GM21390 (cell line): ENCODE measurements around the gene ZNF267.
"Not testable (repeated sequence)": the region's sequence is repeated elsewhere in the genome, so short reads cannot be mapped to it uniquely, and the experiment has no call there.

Experiments
- ATAC-seq: cut with Tn5 transposase; IDR thresholded peaks from one replicate; pipeline ENCODE4 v1.9.1; 2021; ENCODE audit not compliant: unreplicated experiment

Gene ZNF267

DNA sequence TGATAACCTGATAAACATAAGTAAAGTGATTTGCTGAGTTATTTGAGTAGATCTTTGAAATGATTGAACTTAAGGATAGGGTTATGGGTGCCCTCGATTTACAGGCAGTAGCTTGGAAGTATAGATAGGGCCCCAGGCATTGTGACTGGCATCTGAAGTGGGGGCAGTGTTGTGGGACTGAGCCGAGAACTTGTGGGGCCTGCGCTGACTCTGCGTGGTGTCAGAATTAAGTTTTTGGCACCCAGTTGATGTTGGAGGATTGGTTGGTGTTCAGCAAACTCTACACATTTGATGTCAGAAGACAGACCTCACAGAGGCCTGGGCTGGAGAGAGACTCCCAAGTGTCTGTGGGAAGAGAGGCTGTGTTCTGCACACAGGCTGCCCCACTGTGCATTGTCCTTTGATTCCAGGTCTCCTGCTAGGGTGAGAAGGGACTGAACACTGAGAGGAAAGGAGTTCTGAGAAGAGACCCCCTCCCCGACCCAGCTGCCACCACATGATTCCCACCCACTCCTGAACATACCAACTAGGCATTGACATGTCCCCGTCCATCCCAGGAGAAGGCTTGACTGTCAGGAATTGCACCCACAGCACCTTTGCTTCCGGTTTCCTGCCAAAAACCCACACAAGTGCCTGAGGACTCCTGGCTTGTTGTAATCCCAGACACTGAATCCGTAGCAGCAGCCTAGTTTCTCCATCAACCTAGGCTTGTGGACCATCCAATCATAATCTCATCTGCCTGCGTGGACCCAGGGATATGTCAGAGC is 4.5 kb downstream of the ZNF267 start:
- ATAC-seq: no peak

DNA sequence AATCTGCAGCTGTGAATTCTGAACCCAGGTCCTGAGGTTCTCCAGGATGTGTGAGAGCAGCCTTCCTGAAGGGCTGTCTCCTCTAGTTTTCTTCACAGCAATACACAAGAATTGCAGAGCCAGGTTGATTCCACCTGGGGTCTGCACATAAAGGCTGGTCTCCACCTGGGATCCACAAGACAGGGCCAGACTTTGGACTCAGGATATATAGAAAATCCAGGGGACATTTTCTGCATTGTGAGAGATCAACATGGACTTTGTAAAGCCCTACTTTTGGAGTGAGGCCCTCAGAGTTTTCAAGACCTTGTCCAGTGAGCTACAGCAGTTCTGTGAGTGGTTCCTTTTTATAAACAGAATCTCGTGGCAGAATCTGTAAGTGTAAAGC is 6.3 kb downstream of the ZNF267 start:
- no peak for ATAC-seq

DNA sequence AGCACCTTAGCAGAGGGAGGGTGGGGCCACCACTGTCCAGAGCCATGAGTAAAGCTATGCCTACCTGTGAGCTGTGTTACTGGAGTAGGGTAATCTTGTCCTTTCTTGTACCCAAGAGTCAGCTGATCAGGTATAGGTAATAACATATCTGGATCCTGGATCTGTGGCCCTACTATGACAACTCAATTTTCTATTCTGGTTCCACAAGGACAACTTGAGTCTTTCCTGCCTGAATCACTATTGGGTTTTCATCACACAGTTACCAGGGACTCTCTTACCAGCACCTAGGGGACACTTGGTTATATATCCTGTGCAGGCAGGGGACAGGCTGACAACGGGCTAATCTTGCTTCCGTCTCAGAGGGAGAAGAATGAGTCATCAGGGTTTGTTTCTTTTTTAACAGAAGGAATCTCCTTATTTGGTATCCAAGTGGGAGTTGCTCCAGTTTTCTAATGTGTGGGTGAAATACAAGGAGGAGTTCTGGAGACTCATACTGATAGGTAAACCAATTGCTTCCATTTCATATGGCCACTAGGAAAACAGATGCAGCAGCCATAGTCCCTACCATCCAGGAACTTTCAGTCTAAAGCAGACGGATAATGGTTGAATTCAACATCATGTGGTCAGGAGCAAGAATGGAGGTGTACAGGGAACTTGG is 6.8 kb downstream of the ZNF267 start:
- peak; percentile 42 for ATAC-seq

DNA sequence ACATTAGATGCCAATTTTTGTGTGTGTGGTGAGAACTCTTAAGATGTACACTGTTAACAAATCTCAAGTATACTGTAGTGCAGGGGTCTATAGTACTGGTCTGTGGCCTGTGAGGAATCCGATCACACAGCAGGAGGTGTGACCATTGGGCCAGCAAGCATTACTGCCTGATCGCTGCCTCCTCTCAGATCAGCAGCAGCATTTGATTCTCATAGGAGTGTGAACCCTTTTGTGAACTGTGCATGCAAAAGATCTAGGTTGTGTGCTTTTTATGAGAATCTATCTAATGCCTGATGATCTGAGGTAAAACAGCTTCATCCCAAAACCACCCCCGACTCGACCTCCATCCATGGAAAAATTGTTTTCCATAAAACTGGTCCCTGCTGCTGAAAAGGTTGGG is 12.6 kb downstream of the ZNF267 start:
- ATAC-seq: no peak

DNA sequence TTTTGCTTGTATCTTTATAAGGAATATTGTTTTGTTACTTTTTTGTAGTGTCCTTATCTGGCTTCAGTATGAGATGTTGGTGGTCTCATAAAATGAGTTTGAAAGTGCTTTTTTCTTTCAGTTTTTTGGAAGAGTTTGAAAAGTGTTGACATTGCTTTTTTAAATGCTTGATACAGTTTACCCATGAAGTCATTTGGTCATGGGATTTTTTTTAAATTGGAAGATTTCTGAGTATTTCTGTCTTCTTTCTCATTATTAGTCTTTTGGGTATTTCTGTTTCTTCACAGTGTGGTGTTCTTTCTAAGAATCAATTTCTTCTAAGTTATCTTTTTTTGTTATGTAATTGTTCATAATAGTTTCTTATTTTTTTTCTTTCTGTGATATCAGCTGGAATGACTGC is 15.1 kb downstream of the ZNF267 start:
- no peak for ATAC-seq

DNA sequence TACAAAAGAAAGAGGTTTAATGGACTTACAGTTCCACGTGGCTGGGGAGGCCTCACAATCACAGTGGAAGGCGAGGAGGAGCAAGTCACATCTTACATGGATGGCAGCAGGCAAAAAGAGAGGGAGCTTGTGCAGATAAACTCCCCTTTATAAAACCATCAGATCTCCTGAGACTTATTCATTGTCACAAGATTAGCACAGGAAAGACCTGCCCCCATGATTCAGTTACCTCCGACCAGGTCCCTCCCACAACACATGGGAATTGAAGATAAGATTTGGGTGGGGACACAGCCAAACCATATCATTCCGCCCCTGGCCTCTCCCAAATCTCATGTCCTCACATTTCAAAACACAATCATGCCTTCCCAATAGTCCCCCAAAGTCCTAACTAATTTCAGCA is 18.5 kb downstream of the ZNF267 start:
- ATAC-seq: not testable (repeated sequence)

DNA sequence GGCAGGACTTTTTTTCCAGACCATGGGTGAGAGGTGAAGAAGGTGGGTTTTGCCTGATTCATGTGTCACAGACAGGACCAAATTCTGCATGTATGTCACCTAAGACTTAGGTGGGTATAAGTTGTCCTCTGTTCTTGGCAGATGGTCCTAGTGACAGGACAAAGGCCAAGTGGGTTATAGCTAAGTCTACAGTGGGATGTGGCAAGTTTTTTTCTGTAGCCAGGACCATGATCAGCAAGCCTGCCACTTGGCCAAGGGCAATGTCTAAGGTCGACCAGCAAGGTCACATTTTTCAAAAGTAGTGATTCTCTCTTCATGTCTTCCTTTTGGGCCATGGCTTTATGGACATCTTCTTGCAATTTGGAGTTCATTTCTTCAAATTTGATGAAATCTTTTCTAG is 20.2 kb downstream of the ZNF267 start:
- ATAC-seq: no peak

DNA sequence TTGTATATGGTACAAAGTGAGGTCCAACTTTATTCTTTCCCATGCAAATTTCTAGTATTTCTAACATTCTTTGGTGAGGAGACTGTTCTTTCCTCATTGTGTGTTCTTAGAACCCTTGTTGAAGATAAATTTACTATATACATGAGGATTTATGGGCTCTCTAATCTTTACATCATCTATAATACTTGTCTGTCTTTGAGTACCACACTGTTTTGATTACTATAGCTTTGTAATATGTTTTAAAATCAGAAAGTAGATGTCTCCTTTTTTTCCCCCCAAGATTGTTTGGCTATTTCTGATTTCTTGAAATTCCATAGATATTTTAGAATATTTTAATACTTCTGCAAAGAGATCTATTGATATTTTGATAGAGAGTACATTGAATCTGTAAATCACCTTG is 23.7 kb downstream of the ZNF267 start:
- ATAC-seq: no peak

DNA sequence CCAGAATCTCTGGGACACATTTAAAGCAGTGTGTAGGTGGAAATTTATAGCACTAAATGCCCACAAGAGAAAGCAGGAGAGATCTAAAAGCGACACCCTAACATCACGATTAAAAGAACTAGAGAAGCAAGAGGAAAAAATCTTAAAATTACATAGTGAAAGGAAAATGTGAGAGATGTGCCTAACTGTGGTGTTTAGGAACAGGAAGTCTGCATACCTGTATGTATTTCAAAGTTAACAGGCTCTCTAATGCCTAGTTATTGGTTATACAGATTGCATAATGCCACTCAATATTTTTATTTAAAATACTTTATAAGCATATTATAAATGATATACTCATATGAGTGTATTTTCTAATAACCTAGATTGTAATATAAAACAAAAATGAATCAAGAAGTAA is 25.9 kb downstream of the ZNF267 start:
- no peak for ATAC-seq

DNA sequence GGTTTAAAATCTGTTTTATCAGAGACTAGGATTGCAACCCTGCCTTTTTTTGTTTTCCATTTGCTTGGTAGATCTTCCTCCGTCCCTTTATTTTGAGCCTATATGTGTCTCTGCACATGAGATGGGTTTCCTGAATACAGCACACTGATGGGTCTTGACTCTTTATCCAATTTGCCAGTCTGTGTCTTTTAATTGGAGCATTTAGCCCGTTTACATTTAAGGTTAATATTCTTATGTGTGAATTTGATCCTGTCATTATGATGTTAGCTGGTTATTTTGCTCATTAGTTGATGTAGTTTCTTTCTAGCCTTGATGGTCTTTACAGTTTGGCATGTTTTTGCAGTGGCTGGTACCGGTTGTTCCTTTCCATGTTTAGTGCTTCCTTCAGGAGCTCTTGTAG is 31.0 kb downstream of the ZNF267 start:
- ATAC-seq: not testable (repeated sequence)

DNA sequence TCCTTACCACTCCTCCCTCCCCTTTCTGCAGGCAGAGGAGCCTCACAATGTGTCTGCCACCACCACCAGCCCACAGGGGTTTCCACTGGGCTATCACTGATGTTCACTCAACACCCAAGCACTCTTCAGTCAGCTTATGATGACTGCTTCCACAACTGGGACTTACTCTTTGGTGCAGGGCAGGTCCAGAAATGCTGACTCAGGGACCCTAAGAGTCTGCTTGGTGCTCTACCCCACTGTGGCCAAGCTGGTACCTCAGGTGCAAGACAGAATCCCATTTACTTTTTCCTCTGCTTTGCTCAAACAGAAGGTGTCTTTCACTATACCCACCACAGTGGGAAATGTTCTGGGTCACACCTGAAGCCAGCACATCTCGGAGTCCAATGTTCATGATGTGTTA is 40.1 kb downstream of the ZNF267 start:
- no peak for ATAC-seq

DNA sequence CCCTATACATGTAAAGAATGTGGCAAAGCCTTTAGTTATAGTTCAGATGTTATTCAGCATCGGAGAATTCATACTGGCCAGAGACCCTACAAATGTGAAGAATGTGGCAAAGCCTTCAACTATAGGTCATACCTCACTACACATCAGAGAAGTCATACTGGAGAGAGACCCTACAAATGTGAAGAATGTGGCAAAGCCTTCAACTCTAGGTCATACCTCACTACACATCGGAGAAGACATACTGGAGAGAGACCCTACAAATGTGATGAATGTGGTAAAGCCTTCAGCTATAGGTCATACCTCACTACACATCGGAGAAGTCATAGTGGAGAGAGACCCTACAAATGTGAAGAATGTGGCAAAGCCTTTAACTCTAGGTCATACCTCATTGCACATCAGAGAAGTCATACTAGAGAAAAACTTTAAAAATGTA is 42.5 kb downstream of the ZNF267 start:
- ATAC-seq: no peak

DNA sequence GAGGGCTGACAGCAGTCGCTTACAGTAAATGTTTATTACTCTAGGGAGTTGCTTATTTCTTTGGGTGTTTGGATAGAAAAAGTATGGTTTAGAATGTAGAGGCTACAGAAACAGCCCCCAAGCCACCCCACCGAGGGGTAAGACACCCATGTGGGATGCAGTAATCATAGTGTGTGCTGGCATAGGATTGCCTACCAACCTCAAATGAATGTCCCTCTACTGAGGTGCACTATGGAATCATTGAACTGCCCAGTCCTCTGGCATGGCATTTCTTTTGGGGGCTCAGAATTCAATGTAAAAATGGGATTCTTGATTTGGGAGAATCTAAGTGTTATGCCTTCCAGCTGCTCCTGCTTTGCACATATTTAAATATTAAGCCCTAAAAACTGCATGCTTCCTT is 46.8 kb downstream of the ZNF267 start:
- no peak for ATAC-seq

DNA sequence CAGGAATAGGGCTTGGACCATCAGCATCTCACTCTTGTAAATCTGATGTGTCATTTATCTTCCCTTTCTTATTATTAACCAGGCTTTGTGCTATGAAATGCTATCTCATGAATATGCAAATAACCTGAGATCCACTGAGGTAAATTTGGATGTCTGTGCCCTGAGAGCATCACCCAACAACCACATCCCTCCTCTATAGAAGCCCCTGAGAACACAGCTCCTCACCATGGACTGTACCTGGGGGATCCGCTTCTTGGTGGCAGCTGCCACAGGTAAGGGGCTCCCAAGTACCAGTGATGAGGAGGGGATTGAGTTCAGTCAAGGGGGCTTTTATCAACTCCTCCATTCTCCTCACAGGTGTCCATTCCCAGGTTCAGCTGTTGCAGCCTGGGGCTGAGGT is 78.2 kb downstream of the ZNF267 start:
- not testable (repeated sequence) for ATAC-seq

DNA sequence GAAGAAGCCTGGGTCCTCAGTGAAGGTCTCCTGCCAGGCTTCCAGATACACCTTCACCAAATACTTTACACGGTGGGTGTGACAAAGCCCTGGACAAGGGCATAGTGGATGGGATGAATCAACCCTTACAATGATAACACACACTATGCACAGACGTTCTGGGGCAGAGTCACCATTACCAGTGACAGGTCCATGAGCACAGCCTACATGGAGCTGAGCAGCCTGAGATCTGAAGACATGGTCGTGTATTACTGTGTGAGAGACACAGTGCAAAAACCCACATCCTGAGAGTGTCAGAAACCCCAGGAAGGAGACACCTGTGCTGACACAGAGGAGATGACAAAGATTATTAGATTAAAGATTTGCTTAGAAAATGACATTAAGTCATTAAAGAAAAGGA is 78.6 kb downstream of the ZNF267 start:
- ATAC-seq: not testable (repeated sequence)

DNA sequence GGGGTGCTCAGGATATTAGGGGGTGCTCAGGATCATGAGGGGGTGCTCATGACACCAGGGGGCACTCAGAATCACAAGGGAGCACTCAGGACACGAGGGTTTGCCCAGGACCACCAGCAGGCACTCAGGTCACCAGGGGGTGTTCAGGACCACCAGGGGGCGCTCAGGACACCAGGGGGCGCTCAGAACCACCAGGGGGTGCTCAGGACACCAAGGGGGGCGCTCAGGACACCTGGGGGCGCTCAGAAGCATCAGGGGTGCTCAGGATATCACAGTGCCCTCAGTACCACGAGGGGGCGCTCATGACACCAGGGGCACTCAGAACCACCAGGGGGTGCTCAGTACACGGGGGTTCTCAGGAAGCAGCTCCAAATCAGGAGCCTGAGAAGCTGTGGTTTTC is 82.6 kb downstream of the ZNF267 start:
- ATAC-seq: not testable (repeated sequence)

DNA sequence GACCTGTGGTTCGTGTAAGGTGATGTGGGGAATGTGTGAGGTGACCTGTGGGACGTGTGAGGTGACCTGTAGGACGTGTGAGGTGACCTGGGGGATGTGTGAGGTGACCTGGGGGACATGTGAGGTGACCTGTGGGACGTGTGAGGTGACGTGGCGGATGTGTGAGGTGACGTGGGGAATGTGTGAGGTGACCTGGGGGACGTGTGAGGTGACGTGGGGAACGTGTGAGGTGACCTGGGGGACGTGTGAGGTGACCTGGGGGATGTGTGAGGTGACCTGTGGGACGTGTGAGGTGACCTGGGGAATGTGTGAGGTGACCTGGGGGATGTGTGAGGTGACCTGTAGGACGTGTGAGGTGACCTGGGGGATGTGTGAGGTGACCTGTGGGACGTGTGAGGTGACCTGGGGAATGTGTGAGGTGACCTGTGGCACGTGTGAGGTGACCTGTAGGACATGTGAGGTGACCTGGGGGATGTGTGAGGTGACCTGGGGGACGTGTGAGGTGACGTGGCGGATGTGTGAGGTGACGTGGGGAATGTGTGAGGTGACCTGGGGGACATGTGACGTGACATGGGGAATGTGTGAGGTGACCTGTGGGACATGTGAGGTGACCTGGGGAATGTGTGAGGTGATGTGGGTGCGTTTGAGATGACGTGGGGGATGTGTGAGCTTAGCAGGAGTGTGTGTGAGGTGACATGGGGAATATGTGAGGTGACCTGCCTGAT is 86.7 kb downstream of the ZNF267 start:
- ATAC-seq: not testable (repeated sequence)
